Measurements from ENCODE around the gene DCP2. TPM values are rescaled to one million over a fixed set of nuclear protein-coding genes. Genes with fewer than 3 reads are reported as not detected.

DCP2 gene
- total and polyA plus RNA-seq, 2 donors, result 6.1 to 102 TPM

DNA sequence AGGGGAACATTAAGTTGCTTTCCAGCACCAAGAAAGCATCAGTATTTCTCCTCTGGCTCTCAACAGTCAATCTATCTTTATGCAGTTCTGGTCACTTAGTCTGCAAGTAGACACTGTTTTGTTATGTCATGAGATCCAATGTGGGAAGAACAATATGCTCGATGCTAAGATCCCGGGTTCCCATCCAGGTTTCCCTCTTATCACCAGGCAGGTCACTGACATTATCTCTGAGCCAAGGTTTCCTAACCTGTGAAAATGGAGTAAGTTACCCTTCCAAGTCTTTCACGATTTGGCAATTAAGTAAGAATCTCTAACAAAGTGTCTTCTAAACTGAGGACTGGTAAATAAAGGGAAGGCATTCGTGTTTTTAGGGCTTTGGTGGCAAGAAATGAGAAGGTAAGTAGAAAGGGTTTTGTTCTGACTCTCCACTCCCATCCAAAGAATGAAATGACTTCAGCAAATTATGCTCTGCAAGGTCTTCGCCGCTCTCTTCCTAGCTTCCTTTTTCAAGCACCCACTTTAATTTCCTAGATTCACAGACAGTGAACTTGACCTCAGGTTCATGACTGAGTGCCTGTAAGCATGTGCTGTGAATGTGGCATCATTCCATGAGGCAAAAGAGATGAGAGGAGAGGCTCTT, 86.4 kb downstream of the DCP2 start:
- Histone ChIP-seq H3K36me3 (ENCODE audit: insufficient read depth) (peaks cover 7% of the 10 kb centered on the region), H3K4me1 (ENCODE audit: insufficient read depth) (no peaks in the 10 kb centered on the region), H3K27ac (ENCODE audit: low read depth) (no peak overlapping the region), H3K4me3 (ENCODE audit: low read depth, low read length) (no peak overlapping the region)
- no peak for DNase-seq (ENCODE audit: extremely low spot score)
- WGBS, result 88% methylated on average over 6 of the region's 6 CpGs

DNA sequence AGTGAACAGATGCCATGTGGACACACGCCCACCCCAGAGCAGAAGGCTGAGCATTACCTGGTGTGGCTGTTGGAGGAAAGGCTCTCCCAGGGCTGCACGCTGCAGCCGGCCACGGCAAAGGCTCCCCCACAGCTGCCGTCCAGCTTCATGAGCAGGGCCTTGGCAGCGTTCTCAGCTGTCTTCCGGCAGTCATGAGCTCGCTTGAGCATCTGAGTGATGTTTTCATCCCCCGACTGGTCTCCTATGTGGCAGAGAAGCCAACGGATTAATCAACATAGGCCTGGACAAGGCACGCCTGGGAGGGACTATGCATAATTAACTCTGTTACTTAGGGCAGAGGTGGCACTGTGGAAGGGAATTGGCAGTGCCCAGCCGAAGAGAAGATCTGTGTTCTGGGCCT, 87.3 kb downstream of the DCP2 start:
- H3K27ac ChIP-seq (ENCODE audit: low read depth), result no peak overlapping the region
- DNase-seq (ENCODE audit: extremely low spot score), result no peak
- no peak overlapping the region for H3K4me3 ChIP-seq (ENCODE audit: low read depth, low read length)
- peaks cover 7% of the 10 kb centered on the region for H3K36me3 ChIP-seq (ENCODE audit: insufficient read depth)
- no peaks in the 10 kb centered on the region for H3K4me1 ChIP-seq (ENCODE audit: insufficient read depth)
- WGBS, result 86% methylated on average over 12 of the region's 12 CpGs

DNA sequence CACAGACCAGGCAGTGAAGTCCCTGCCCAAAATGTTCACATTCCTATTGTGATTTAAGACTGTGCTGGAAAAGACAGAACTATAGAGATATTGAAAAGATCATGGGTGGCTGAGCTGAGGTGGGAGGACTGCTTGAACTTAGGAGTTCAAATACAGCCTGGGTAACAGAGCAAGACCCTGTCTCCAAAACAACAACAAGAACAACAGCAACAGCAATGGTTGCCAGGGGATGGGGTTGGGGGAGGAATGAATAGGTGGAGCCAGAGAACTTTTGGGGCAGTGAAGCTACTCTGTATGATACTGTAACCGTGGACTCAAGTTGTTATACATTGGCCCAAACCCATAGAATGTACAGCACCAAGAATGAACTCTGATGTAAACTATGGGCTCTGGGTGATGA, 88.2 kb downstream of the DCP2 start:
- WGBS, result 85% methylated on average over 1 of the region's 1 CpG
- H3K27ac ChIP-seq (ENCODE audit: low read depth), result no peak overlapping the region
- no peak overlapping the region for H3K4me3 ChIP-seq (ENCODE audit: low read depth, low read length)
- DNase-seq (ENCODE audit: extremely low spot score), result no peak
- no peaks in the 10 kb centered on the region for H3K4me1 ChIP-seq (ENCODE audit: insufficient read depth)
- peaks cover 7% of the 10 kb centered on the region for H3K36me3 ChIP-seq (ENCODE audit: insufficient read depth)

DNA sequence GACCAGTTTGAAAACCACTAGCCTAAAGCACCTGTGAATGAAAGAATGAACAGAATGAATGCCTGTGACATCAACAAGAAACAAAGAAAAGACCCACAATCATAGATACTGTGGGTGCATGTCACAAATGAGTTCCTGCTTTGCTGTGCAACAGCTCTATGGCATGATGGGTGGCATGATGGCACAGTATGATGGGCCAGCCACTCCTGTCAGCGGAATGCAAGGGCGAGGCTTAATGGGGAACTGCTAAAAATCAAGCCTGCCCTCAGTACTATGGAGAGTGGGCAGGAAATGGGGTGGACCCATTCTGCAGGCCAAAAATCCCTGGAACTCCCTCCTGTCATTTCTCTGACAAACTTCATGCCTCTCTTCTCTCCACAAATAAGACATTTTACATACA, 89.0 kb downstream of the DCP2 start:
- H3K27ac ChIP-seq (ENCODE audit: low read depth), result no peak overlapping the region
- no peak for DNase-seq (ENCODE audit: extremely low spot score)
- WGBS, result 91% methylated on average over 2 of the region's 2 CpGs
- H3K4me3 ChIP-seq (ENCODE audit: low read depth, low read length), result no peak overlapping the region
- no peaks in the 10 kb centered on the region for H3K4me1 ChIP-seq (ENCODE audit: insufficient read depth)
- peaks cover 7% of the 10 kb centered on the region for H3K36me3 ChIP-seq (ENCODE audit: insufficient read depth)

DNA sequence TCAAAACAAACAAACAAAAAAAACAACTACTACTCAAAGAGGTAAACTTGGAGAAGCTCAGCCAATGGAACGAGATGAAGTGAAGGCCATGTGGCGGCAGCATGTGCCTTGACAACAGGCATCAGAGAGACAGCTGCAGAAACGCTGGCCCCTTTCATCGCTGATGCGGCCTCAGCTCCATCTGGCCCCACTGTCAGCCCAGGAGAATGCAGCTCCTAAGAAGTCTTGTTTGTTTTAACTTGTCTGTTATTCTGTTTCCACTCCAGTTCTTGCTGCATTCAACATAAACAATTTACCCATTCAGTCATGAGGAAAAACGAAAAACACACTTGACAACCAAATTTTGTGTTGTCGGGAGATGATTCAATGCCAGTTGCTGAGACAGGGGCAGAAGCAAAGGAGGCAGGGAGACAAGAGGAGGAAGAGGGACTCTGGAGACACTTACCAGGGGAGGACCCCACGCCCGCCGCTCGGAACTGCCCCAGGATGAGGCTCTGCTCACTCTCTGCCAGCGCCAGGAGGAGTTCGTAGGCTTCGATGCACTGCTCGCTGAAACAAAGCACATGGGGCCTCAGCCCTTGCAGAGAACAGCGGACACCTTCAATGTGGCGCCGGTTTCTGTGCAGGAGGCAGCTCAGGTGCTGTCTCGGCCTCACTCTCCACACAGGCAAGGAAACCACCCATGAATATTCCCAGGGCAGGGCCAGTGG, 91.2 kb downstream of the DCP2 start:
- DNase-seq (ENCODE audit: extremely low spot score), result no peak
- Histone ChIP-seq H3K4me1 (ENCODE audit: insufficient read depth) (no peaks in the 10 kb centered on the region), H3K4me3 (ENCODE audit: low read depth, low read length) (no peak overlapping the region), H3K27ac (ENCODE audit: low read depth) (no peak overlapping the region), H3K36me3 (ENCODE audit: insufficient read depth) (peaks cover 5% of the 10 kb centered on the region)
- 68% methylated on average over 19 of the region's 19 CpGs for WGBS

DNA sequence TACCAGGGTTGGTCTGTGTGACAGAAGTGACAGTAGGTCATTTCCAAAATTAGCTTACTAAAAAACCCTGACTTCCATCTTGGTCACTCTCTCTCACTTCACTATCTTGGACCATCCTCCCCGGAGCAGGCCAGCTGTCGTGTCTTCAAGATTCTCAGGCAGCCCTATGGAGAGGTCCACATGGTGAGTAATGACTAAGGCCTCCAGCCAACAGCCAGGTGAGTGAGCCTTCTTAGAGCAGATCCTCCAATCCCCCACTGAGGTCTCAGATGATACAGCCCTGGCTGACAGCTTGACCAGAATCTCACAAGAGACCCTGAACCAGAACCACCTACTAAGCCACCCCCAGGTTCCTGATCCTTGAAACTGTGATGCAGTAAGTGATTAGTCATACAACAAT, 92.0 kb downstream of the DCP2 start:
- DNase-seq (ENCODE audit: extremely low spot score), result no peak

More for the DNA sequence above, 92.0 kb downstream of the DCP2 start:
- Histone ChIP-seq H3K4me1 (ENCODE audit: insufficient read depth) (no peaks in the 10 kb centered on the region), H3K36me3 (ENCODE audit: insufficient read depth) (peaks cover 5% of the 10 kb centered on the region), H3K27ac (ENCODE audit: low read depth) (no peak overlapping the region), H3K4me3 (ENCODE audit: low read depth, low read length) (no peak overlapping the region)
- 79% methylated on average over 2 of the region's 2 CpGs for WGBS

Other genes with a start within 250 kb of the DCP2 start
- gene APC, start 238.9 kb upstream of the DCP2 start, total RNA-seq, result 90.1 TPM
- 15.1 TPM for gene APC, start 238.9 kb upstream of the DCP2 start, polyA plus RNA-seq
- 48.5 TPM for gene SRP19, start 115.5 kb upstream of the DCP2 start, total RNA-seq
- gene SRP19, start 115.5 kb upstream of the DCP2 start, polyA plus RNA-seq, result 47.2 TPM
- 44.5 TPM for gene REEP5, start 54.6 kb upstream of the DCP2 start, total RNA-seq
- gene REEP5, start 54.6 kb upstream of the DCP2 start, polyA plus RNA-seq, result 66.0 TPM

Measured in urinary bladder (tissue), 4 donors.